Measurements from ENCODE around the gene CBX1.
"Not testable (repeated sequence)": the region's sequence is repeated elsewhere in the genome, so short reads cannot be mapped to it uniquely, and the experiment has no call there.

Gene CBX1

DNA sequence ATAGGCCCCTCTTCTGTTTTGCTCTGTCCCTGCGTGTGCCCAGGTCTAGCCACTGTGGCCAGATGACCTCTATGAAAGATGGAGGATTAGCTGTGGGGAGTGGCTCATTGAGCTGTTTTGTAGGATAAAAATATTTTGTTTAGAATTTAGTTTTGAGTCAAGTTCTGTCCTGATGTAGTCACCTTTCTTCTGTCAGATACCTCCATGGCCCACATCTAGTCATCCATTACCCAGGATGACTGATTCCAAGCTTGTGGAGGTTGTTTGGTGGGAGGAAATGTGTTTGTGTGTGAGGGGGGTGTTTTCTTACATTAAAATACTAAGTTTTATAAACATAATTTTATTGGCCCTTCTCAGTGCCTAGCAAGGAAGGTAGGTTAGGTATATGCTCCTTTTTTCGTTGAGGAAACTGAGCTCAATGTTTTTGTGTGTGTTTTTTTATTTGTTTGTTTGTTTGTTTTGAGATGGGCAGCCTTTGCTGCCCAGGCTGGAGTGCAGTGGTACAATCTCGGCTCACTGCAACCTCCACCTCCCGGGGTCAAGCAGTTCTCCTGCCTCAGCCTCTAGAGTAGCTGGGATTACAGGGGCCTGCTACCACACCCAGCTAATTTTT is 22.6 kb upstream of the CBX1 start:
- FAIRE-seq (no peak), DNase-seq (ENCODE audit: low spot score) (no peak)

DNA sequence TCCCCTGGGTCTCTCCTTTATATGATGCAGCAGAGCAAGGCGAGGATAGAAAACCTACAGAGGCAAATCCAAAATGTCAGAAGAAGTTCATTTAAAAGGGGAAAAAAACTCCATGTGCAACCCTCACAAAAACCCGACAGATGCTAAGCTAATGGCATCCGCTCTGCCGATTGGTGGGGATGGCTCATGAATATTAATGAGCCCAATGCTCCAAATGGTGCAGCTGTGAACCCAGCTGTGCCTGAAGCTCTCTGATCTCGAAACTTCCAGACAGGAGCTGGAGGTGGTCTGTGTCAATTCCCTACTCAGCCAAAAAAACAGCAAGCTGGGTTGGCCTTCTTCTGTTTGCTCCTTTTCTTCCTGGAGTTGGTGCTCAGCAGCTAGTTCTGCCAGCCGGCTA is 21.8 kb upstream of the CBX1 start:
- FAIRE-seq (no peak), DNase-seq (ENCODE audit: low spot score) (no peak)

DNA sequence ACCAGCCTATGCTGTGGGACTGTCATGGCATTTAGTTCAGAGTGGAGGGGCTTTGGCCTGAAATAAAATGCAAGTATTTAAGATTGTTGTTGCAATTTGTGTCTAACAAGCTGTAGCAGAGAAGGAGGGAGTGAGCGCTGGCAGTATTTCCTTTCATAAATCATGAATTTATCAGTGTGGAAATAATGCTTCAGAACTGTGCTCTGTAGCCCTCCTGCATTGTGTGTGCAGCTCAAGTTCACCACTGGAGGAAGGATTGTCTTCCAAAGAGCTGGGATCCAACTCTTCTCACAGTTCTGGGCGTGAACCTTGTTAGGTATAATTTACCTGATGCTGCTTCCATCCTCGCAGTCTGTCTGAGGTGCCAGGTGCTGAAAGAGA is 21.4 kb upstream of the CBX1 start:
- DNase-seq (ENCODE audit: low spot score) (no peak), FAIRE-seq (no peak)

DNA sequence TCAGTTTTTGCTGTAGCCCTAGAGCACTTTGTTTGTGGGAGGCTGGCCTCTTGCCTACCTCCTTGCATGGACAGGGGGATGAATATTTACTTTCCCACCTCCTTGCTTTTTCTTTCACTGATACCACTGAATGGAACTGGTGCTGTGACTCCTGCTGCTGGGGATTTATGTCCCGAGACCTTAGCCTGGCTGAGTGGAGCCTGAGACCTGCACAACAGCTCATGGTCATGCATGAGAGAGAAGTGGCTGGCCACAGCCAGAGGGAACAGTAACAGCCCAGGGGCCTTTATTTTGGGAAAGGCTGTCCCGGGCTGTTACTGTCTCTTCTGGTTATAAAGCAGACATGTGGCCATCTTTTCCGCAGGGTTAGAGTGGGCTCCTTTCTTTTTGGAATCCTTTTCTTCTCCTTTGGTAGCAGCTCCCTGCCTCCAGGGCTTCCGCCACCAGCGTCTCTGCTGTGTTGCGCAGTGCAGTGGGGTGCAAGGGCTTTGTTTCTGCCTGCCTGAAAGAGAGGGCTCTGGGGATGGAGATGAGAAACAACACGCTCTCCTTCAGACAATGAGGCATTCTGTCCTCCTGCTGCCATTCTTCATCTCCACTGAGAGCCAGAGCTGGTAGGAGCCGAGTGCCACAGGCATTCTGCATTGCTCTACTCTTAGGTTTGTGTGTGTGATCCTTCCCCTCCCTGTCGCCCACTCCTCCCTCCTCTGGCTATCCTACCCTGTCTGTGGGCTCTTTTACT is 20.8 kb upstream of the CBX1 start:
- DNase-seq (ENCODE audit: low spot score) (no peak), FAIRE-seq (no peak)

DNA sequence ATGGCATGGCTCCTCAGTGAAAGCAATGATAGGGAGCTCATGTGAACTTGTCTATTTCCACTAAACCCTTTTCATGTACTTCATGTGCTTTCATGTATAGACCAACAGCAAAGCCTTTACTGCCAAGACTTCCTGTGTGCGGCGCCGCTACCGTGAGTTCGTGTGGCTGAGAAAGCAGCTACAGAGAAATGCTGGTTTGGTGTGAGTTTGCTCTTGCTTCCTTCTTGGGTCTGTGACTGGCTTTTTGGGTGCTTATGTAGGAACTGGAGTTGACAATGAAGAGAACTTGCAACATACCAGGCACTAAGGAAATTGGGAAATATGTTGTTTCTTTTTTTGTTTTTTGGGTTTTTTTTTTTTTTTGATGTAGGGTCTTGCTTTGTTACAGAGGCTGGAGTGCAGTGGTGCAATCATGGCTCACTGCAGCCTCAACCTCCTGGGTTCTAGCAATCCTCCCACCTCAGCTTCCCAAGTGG is 12.0 kb upstream of the CBX1 start:
- DNase-seq (ENCODE audit: low spot score), result no peak

DNA sequence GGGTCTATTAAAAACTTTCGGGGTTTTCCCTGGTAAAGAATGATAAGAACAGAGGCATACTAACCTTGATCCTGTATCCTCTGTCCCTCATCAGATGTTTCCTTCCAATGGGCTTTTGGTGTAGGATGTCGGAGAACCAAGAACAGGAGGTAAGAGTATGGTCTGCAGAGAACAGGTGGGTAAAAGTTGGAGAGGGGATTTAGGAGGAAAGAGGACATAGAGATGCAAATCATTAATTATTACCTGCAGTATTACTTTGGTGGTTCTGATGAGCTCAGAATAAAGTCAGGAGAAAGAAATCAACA is 10.6 kb upstream of the CBX1 start:
- FAIRE-seq, result no peak
- DNase-seq (ENCODE audit: low spot score), result no peak

More for the DNA sequence above, 12.0 kb upstream of the CBX1 start:
- FAIRE-seq, result no peak

DNA sequence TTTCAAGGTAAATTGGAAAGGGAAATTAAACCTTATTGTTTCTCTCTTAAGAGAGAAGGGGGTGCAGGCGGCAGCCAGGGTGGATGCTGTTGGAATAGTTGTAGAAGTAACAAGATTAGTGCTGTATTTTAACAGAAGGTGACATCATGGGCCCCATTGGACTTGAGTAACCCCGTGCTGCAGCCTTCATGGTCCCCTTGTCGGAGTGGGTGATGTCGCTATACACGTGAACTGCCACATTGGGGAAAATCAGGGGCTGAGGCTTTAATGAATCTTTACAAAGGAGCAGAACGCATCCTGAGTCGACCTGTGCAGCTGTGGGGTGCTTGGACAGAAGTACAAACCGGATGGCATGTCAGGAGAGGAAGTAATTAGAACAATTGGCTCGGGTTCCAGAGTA is 9.5 kb upstream of the CBX1 start:
- FAIRE-seq (no peak), DNase-seq (ENCODE audit: low spot score) (no peak)

DNA sequence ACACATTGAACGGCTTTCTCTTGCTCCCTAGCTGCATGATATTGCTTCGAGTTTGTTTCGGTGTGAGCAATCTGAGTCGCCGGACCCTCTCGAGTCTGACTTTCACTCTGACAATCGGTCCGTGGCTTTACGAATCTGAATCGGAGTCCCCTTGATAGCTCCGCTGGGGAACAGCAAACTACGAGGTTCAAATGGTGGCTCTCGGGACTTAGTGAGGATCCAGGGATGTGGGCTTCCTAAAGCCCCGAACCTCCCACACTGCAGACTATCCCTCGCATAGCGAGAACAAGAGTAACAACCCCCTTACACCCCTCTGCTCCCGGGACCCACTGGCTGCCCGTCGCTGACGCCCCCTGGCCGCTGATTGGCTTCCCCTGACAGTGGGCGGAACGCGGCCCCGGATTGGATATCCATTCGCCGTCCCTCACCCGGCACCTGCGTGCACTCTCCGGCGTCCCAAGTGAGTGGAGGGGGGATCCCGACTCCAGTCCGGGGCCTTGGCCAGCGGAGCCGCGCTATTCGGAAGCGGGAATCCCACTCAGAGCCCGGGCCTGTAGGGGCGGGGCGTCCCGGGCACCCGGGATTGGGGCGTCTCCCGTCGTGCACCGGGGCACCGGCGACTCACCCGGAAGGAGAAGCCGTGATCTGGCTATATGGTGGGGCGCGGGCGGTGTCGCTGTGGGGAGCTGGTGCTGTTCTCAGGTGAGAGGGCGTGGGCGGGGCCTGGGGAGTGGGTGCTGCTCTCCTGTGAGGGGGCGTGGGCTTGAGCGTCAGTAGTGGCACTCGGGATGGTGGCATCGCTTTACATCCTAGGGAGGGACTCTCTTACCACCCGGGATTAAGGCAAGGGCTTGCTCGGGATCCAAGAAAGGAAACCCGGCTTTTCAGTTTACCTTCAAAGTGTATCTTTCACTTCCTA is 6.1 kb upstream of the CBX1 start, which contains the start of gene SNX11:
TSS of gene SNX11 (plus strand) at position 630 of the 919 bp plus-strand sequence. CDS start 4,278 bp downstream, outside the sequence.
- no peak for FAIRE-seq
- peak; percentile 66 for DNase-seq (ENCODE audit: low spot score)

DNA sequence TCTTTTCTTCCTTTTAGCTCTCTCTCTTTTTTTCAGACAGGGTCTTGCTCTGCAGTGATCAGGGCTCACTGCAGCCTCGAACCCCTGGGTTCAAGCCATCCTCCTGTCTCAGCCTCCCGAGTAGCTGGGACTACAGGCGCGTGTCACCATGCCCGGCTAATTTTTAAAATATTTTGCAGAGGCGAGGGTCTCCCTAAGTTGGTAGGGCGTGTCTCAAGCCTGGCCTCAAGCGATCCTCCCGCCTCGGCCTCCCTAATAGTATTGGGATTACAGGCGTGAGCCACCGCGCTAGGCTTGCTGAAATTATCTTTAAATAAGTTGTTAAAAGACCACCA is 5.5 kb upstream of the CBX1 start:
- FAIRE-seq, result no peak
- DNase-seq (ENCODE audit: low spot score), result no peak

DNA sequence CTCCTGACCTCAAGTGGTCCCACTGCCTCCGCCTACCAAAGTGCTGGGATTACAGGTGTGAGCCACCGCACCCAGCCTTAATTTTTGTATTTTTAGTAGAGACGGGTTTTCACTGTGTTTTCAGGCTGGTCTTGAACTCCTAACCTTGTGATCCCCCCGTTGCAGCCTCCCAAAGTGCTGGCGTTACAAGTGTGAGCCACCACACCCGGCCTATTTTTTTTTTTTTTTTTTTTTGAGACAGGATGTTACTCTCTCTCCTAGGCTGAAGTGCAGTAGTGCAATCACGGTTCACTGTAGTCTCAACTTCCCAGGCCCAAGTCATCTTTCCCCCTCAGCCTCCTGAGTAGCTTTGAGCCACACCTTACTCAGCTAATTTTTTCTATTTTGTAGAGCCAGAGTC is 3.2 kb upstream of the CBX1 start:
- no peak for FAIRE-seq
- DNase-seq (ENCODE audit: low spot score), result no peak

DNA sequence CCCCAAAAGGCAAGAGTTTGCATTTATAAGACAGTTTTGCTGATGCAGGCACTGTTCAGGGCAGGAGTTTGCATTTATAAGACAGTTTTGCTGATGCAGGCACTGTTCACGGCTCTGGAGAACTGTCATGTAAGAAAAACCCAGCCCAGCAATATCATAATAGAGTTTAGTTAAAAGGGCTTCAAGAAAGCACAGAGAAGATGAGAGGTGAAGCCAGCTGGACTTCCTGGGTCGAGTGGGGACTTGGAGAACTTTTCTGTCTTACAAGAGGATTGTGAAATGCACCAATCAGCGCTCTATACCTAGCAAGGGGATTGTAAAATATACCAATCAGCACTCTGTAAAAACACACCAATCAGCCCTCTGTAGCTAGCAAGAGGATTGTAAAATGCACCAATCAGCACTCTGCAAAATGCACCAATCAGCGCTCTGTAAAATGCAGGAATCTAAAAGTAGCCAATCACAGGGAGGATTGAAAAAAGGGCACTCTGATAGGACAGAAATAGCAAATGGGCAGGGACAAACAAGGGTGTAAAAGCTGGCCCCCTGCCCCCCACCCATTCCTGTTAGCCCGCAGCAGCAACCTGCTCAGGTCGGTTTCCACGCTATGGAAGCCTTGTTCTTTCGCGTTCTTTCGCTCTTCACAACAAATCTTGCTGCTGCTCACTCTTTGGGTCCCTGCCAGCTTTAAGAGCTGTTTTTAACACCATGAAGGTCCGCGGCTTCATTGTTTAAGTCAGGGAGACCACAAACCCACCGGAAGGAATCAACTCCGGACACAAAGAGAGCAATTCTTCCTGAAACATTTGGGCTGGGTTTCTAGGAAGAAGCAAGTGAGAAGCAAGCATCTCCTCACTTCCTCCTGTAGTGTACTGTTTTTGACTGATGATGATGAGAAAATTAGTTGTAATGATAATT is 1.8 kb upstream of the CBX1 start:
- no peak for FAIRE-seq
- no peak for DNase-seq (ENCODE audit: low spot score)

DNA sequence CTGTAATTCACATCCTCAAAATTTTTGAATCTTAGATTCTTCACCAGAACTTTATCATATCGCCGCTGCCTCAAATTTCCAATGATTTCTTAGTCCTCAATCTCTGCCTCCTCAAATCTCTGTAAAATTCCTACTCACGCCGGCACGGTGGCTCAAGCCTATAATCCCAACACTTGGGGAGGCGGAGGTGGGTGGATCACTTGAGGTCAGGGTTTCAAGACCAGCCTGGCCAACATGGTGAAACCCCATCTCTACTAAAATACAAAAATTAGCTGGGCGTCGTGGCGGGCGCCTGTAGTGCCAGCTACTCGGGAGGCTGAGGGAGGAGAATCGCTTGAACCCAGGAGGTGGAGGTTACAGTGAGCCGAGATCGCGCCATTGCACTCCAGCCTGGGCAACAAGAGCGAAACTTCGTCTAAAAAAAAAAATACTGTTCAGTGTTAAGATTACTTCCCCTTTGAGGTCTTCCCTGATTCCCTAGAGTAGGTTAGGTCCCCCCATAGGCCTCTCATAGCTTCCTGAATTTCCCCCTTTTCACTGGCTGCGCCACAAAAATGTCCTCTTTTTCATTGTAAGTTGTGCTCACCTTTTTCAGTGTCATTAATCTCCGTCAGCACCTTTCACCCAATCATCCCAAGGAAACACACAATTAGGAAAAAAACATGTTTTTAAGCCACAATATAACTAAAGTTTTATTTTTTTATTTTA is 919 bp upstream of the CBX1 start:
- FAIRE-seq, result no peak
- no peak for DNase-seq (ENCODE audit: low spot score)

DNA sequence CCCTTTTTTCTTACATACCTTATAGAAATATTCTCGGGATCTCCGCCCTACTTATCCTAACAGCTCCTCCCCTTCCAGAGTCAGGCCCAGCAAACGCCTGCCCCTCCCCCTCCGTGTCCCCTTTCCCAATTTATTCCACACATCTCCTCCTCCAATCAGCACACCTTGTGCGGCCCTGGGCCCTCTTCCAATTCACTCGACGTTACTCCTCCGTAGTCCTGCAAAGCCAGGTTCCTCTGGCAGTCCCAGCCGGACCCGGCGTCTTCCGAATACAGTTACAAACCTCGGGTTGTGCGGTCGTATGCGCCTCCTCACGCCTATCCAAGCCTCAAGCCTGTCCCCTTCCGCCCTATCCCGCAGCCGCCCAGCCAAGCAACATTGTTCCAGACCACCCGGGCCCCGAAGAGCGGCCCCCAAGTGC is 677 bp downstream of the CBX1 start:
- FAIRE-seq (no peak), DNase-seq (ENCODE audit: low spot score) (peak; percentile 24)

DNA sequence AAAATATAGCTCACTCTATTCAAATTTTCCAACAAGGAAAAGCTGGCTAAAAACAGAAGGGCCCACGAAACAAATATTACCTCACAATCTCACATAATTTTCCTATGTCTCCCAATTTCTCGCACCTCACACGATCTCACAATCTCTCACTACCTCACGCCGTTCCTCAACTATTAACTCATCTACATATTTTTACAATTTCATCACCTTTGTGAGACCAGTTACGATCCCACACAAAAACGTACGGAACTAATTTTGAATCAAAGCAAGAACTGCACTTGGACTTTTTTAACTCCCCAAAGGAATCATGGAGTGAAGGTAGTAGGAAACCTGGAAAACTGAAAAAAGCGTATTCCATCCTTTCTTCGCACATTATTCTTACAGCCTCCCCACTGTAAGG is 1.1 kb downstream of the CBX1 start:
- no peak for FAIRE-seq

DNA sequence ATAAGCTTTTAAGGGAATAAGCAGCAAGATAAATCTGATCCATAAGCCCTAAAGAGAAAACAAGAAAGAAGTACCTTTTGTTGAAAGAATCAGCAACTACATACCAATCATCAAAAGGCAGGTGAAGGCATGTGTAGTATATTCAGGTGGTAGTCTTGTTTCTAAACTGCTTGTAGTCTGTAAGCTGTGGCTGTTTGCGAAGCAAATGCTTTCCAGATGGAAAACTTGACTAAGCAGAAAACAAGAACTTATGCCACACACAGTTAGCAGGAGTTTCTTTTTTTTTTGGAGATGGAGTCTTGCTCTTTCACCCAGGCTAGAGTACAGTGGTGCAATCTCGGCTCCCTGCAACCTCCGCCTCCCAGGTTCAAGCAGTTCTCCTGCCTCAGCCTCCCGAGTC is 5.7 kb downstream of the CBX1 start:
- FAIRE-seq (no peak), DNase-seq (ENCODE audit: low spot score) (no peak)

More for the DNA sequence above, 1.1 kb downstream of the CBX1 start:
- DNase-seq (ENCODE audit: low spot score), result peak; percentile 10

DNA sequence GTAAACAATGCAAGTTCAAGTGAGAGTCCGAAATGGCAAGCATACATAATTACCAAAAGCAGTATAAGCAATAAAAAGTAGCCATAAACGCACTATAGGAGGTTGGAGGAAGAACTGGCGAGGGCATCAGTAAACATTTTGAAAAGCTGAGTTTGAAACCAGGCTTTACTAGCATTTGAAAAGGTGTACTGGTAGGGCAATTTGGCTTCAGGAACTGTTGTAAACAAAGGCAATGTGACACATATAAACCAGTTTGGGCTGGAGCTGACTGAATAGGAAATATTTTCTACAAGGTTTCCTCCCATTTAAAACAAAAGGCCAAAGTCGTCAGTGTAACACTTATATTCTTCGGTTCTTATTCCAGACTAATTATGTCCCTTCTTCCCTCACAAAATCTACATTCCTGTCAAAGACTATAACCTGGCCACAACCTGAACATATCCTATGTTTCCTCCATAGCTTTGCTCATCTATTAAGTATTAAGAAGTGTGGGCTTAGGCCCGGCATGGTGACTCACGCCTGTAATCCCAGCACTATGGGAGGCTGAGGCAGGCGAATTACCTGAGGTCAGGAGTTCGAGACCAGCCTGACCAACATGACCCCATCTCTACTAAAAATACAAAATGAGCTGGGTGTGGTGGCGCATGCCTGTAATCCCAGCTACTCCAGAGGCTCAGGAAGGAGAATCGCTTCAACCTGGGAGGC is 7.8 kb downstream of the CBX1 start:
- no peak for FAIRE-seq
- no peak for DNase-seq (ENCODE audit: low spot score)

DNA sequence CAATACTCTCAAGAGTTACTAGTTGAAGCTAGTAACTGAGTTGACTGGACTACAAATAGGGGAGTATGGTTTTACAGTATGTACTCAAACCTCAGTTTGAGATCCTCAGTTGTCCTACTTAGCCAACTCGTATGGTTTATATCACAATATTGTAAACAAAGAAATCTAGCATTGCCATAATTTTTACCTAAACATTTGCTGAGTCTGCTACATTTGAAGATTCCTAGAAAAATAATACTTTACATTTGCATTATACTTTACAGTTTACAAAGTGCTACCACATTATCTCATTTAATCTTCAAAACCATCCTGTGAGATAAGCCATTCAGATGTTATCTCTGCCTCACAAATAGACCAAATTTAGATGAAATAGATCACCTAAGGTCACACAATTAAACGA is 16.3 kb downstream of the CBX1 start:
- no peak for FAIRE-seq
- no peak for DNase-seq (ENCODE audit: low spot score)

DNA sequence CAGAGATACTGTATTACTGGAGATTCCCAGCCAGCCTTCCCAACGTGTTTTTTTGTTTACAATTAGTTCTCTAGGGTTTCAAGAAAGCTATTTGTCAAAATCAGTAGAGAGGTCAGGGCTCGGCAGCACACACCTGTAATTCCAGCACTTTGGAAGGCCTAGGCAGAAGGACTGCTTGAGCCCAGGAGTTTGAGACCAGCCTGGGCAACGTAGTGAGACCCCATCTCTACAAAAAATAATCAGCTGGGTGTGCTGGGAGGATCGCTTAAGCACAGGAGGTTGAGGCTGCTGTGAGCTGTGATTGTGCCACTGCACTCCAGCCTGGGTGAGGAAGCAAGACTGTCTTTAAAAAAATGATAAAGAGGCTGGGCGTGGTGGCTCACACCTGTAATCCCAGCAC is 19.4 kb downstream of the CBX1 start:
- FAIRE-seq (no peak), DNase-seq (ENCODE audit: low spot score) (no peak)

DNA sequence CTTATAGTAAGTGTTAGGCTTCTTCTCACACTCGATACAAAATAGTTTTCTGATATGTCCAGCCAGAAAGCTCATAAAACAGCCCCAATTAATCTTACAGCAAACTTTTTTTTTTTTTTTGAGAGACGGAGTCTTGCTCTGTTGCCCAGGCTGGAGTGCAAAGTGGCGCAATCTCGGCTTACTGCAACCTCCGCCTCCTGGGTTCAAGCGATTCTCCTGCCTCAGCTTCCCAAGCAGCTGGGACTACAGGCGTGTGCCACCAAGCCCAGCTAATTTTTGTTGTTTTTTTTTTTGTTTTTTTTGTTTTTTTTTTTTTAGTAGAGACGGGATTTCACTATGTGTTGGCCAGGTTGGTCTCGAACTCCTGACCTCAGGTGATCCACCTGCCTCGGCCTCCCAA is 24.1 kb downstream of the CBX1 start:
- DNase-seq (ENCODE audit: low spot score); FAIRE-seq: not testable (repeated sequence)
